Left lung (tissue), 10 donors: Measurements from ENCODE around the gene CGB1. TPM values are rescaled to one million over a fixed set of nuclear protein-coding genes. Genes with fewer than 3 reads are reported as not detected.

Experiments
- ATAC-seq: fragments of 200-7000 bp; cut with Tn5 transposase; one replicate; pipeline ENCODE4 v1.9.1; 2020; ENCODE audit warnings: moderate library complexity
- DNase-seq, 4 donors: peaks; one replicate each; pipeline ENCODE4 v3.0.0-alpha.2; 2013 to 2020
- H3K27ac ChIP-seq, 2 donors: fragments of 200-600 bp; sonication (generic) in 1 of 2; one replicate each; pipeline versions ENCODE4 v1.5.0 to v1.8.0; 2020 to 2021
- H3K27me3 ChIP-seq, 2 donors: fragments of 200-600 bp; sonication (generic) in 1 of 2; one replicate each; pipeline versions ENCODE4 v1.5.0 to v1.8.0; 2020 to 2021
- H3K36me3 ChIP-seq, 2 donors: fragments of 200-600 bp; sonication (generic) in 1 of 2; one replicate each; pipeline versions ENCODE4 v1.5.0 to v1.8.0; 2020 to 2021
- H3K4me1 ChIP-seq, 2 donors: fragments of 200-600 bp; one replicate each; pipeline ENCODE4 v1.8.0; 2021
- H3K4me3 ChIP-seq, 2 donors: fragments of 200-600 bp; sonication (generic) in 1 of 2; one replicate each; pipeline versions ENCODE4 v1.5.0 to v1.8.0; 2020 to 2021; ENCODE audit warnings: mild to moderate bottlenecking in 1 of 2
- H3K9me3 ChIP-seq, 2 donors: fragments of 200-600 bp; sonication (generic) in 1 of 2; one replicate each; pipeline versions ENCODE4 v1.5.0 to v1.8.0; 2020 to 2021
- intact Hi-C, 2 donors: fragments of 100-400 bp; cut with DNase I; formaldehyde crosslinking; loops; one replicate each; pipeline versions ENCODE4 v1.11.2 to v1.14.2; 2022
- polyA plus RNA-seq, 6 donors: library from polyadenylated mRNA; unstranded; fragments of 120-200 nt; gene quantifications; one replicate each; pipeline ENCODE4 v1.2.1, GENCODE V29; 2013; ENCODE audit not compliant: insufficient read length in 6 of 6
- total RNA-seq, 2 donors: library from RNA; stranded (reverse); fragmentation: NEBNext Ultra II Directional; extraction: Animal tissue kit (Norgen Biotek cat#: 25700); gene quantifications; one replicate each; pipeline ENCODE4 v1.2.1, GENCODE V29; 2021
- TF ChIP-seq, protein P1 (sequence below), 2 donors: fragments of 200-600 bp; sonication (generic) in 1 of 2; IDR thresholded peaks; one replicate each; pipeline versions ENCODE4 v1.5.0 to v1.8.0; 2021; ENCODE audit warnings: antibody characterized with exemption in 2 of 2
- donor health status: DM: no; HTN: yes; CAD: no.
- donor health status: DM: no; HTN: no; CAD: no.

The CGB1 gene
- total and polyA plus RNA-seq, 8 donors = not detected

DNA sequence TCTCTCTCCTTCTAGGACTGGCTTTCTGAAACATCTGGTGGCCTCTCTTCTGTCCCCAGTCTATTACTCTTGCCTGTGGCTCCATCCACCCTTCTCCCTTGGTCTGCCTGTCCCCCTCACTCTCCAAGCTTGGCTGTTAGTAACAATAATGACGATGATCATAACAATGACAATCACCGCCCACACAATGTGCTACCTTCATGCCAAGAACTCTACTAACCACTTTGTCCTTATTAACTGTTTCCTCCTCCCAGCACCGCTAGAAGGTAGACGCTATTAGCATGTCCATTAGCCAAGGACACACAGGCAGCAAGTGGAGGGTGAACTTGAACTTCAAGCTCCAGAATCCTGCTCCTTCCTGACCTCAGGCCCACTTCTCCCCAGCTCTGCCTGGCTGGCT lies 46.3 kb downstream of the CGB1 start:
- no peak overlapping the region for H3K4me3 ChIP-seq
- DNase-seq (no peak), ATAC-seq (no peak)
- H3K36me3 ChIP-seq = peaks cover 0 to 53% of the 10 kb centered on the region in 2 donors
- no peaks in the 10 kb centered on the region for H3K27me3 ChIP-seq
- no peaks in the 10 kb centered on the region for H3K9me3 ChIP-seq
- TF ChIP-seq, protein P1, sequence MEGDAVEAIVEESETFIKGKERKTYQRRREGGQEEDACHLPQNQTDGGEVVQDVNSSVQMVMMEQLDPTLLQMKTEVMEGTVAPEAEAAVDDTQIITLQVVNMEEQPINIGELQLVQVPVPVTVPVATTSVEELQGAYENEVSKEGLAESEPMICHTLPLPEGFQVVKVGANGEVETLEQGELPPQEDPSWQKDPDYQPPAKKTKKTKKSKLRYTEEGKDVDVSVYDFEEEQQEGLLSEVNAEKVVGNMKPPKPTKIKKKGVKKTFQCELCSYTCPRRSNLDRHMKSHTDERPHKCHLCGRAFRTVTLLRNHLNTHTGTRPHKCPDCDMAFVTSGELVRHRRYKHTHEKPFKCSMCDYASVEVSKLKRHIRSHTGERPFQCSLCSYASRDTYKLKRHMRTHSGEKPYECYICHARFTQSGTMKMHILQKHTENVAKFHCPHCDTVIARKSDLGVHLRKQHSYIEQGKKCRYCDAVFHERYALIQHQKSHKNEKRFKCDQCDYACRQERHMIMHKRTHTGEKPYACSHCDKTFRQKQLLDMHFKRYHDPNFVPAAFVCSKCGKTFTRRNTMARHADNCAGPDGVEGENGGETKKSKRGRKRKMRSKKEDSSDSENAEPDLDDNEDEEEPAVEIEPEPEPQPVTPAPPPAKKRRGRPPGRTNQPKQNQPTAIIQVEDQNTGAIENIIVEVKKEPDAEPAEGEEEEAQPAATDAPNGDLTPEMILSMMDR (IDR thresholded peaks at IDR 0.05) = no peak
- peaks cover 18 to 43% of the 10 kb centered on the region in 2 donors for H3K4me1 ChIP-seq
- no peak overlapping the region for H3K27ac ChIP-seq
- intact Hi-C loops = no loop called here

DNA sequence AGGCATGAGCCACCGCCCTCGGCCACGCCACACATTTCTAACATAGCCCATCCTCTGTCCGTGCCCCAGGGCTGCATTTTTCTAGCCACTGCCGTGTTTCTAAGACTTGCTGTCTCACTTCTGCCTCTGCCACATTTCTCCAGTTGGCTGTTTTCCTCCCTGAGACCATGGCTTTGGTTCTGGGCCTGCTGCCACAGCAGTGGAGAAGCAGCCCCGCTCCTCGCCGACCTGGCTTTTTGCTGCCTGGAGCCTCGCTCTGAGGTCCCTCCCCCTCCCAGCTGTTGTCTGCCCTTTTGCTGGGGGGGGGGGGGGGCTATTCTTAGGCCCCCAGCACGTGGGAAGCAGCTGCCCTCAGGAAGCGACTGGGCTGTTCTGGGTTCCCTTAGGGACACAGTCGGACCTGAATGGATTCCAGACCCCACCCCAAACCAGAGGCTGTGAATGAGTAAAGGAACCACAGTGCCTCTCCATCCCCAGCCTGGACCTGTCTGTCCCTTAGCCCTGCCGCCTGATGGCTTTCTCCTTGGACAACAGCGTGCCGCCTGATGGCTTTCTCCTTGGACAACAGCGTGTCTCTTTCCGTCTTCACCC lies 46.9 kb downstream of the CGB1 start:
- H3K36me3 ChIP-seq = peaks cover 0 to 59% of the 10 kb centered on the region in 2 donors
- no peak overlapping the region for H3K4me3 ChIP-seq
- H3K4me1 ChIP-seq = peaks cover 16 to 38% of the 10 kb centered on the region in 2 donors
- intact Hi-C loops = no loop called here
- H3K9me3 ChIP-seq = no peaks in the 10 kb centered on the region
- H3K27ac ChIP-seq = no peak overlapping the region
- H3K27me3 ChIP-seq = no peaks in the 10 kb centered on the region
- ATAC-seq (no peak), DNase-seq (no peak)
- TF ChIP-seq, protein P1 (IDR thresholded peaks at IDR 0.05) = no peak

DNA sequence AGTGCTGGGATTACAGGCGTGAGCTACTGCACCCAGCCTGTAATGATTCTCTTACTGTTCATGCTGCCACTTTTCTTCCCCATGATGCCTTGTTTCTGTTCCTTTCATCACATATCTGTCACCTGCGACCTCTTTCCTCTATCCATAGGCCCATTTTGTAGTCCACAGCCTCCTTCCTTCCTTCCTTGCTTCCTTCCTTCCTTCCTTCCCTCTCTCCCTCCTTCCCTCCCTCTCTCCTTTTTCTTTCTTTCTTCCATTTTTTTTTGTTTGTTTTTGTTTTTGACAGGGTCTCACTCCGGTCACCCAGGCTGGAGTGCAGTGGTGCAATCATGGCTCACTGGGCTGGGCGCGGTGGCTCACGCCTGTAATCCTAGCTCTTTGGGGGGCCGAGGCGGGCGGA lies 47.8 kb downstream of the CGB1 start:
- peaks cover 9 to 30% of the 10 kb centered on the region in 2 donors for H3K4me1 ChIP-seq
- no peak for ATAC-seq
- TF ChIP-seq, protein P1 (IDR thresholded peaks at IDR 0.05) = no peak
- H3K36me3 ChIP-seq = peaks cover 0 to 68% of the 10 kb centered on the region in 2 donors
- no peak overlapping the region for H3K4me3 ChIP-seq
- H3K27ac ChIP-seq = no peak overlapping the region
- no peaks in the 10 kb centered on the region for H3K27me3 ChIP-seq
- H3K9me3 ChIP-seq = no peaks in the 10 kb centered on the region
- intact Hi-C loops = no loop called here
- DNase-seq = no peak

DNA sequence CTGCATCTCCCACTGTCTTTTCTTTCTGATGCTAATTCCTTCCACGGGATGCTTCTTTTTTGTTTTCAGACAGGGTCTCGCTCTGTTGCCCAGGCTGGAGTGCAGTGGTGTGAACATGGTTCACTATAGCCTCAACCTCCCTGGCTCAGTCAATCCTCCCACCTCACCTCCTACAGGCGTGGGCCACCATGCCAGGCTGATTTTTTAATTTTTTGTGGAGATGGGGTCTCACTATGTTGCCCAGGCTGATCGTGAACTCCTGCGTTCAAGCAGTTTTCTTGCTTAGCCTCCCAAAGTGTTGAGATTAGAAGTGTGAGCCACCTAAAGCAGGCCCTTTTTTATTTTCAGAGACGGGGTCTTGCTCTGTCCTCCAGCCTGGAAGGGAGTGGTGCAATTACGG lies 48.4 kb downstream of the CGB1 start:
- H3K36me3 ChIP-seq = peaks cover 0 to 74% of the 10 kb centered on the region in 2 donors
- no peak for ATAC-seq
- no peaks in the 10 kb centered on the region for H3K9me3 ChIP-seq
- intact Hi-C loops = no loop called here
- H3K4me1 ChIP-seq = peaks cover 9 to 30% of the 10 kb centered on the region in 2 donors
- no peaks in the 10 kb centered on the region for H3K27me3 ChIP-seq
- TF ChIP-seq, protein P1 (IDR thresholded peaks at IDR 0.05) = no peak
- no peak for DNase-seq
- no peak overlapping the region for H3K27ac ChIP-seq
- no peak overlapping the region for H3K4me3 ChIP-seq

DNA sequence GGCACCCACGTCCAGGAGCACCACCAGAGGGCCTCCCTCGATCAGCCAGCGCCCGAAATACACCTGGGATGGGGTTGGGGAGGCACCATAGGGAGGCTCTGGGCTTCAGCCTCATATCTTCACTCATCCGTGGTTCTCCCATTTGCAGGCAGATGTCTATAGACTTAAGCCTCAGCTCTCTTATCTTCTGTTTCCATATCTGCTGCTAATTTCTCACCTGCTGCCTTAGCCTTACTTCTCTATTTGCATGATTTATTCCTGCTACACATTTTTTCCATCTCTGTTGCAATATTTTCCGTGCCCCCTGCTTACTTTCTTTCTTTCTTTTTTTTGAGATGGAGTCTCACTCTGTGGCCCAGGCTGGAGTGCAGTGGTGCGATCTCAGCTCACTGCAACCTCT lies 49.4 kb downstream of the CGB1 start:
- Histone ChIP-seq H3K9me3 (no peaks in the 10 kb centered on the region), H3K27me3 (no peaks in the 10 kb centered on the region), H3K27ac (no peak overlapping the region), H3K4me3 (no peak overlapping the region), H3K36me3 (peaks cover 0 to 83% of the 10 kb centered on the region in 2 donors), H3K4me1 (peaks cover 9 to 25% of the 10 kb centered on the region in 2 donors)
- ATAC-seq = no peak
- TF ChIP-seq, protein P1 (IDR thresholded peaks at IDR 0.05) = no peak
- intact Hi-C loops = no loop called here
- no peak for DNase-seq
